ENCODE data around the gene JAZF1. TPM values are rescaled to one million over a fixed set of nuclear protein-coding genes. Genes with fewer than 3 reads are reported as not detected.

The JAZF1 gene
- total RNA-seq, 1 experiment from 2014 or later = 3.4 TPM

DNA sequence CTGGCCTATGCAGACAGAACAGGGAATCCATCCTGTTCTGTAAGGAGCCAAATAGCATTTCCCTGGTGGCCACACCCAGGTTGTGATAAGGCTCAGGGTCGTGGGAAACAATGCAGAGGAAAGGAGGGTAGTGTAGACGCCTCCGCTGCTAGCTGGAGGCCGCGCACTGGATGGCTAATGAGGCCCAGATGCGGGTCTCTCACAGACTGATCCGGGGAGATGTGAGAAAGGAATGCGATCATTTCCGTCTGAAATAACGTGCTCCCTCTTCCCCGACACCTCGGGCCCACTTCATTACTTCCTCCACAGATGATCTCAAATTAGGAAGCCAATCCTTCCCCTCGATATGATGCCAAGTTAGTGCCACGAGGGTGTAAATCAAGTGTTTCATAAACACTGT, 237.4 kb downstream of the JAZF1 start:
- POLR2A ChIA-PET = no interaction called here
- DNase-seq (ENCODE audit: low read depth, low spot score) (no peak), ATAC-seq (no peak)
- intact Hi-C loops (cut with micrococcal nuclease) = no loop called here
- Histone ChIP-seq H3K79me2 (ENCODE audit: insufficient read depth, low read length) (no peaks in the 10 kb centered on the region), H3K4me2 (ENCODE audit: low read length) (no peak overlapping the region), H3K9me3 (ENCODE audit: control insufficient read depth in 1 of 2, insufficient read depth in 1 of 2, low read depth in 1 of 2, low read length in 2 of 2) (no peaks in the 10 kb centered on the region), H3K9ac (ENCODE audit: low read length) (no peak overlapping the region), H4K20me1 (ENCODE audit: insufficient read depth) (no peaks in the 10 kb centered on the region), H2AFZ (ENCODE audit: low read depth, low read length, poor library complexity, severe bottlenecking) (no peak overlapping the region), H3K4me3 (replicated peaks in 1 of 2; ENCODE audit: low read depth in 1 of 2, low read length in 2 of 2) (no peak overlapping the region), H3K9me2 (ENCODE audit: insufficient read depth) (no peaks in the 10 kb centered on the region), H3K27me3 (ENCODE audit: insufficient read depth, low read length) (no peaks in the 10 kb centered on the region), H3K4me1 (ENCODE audit: control insufficient read depth in 1 of 2, insufficient read depth in 2 of 2, low read length in 2 of 2) (no peaks in the 10 kb centered on the region), H3K36me3 (ENCODE audit: control insufficient read depth in 1 of 2, insufficient read depth in 2 of 2, low read length in 2 of 2) (no peaks in the 10 kb centered on the region), H3K27ac (ENCODE audit: low read depth, low read length) (no peak overlapping the region)
- CTCF ChIA-PET = no interaction called here
- no TSS peak for BruUV-seq (replicated peaks)
- RAD21 ChIA-PET (ENCODE audit: low non-redundant PET in 1 of 2, low total read pairs in 2 of 2, uncharacterized antibody in 2 of 2, unreplicated experiment in 2 of 2) = no interaction called here
- TF ChIP-seq, protein P1, sequence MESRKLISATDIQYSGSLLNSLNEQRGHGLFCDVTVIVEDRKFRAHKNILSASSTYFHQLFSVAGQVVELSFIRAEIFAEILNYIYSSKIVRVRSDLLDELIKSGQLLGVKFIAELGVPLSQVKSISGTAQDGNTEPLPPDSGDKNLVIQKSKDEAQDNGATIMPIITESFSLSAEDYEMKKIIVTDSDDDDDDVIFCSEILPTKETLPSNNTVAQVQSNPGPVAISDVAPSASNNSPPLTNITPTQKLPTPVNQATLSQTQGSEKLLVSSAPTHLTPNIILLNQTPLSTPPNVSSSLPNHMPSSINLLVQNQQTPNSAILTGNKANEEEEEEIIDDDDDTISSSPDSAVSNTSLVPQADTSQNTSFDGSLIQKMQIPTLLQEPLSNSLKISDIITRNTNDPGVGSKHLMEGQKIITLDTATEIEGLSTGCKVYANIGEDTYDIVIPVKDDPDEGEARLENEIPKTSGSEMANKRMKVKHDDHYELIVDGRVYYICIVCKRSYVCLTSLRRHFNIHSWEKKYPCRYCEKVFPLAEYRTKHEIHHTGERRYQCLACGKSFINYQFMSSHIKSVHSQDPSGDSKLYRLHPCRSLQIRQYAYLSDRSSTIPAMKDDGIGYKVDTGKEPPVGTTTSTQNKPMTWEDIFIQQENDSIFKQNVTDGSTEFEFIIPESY (IDR thresholded peaks at IDR 0.05; ENCODE audit: extremely low read depth, insufficient replicate concordance, low read length) = no peak
- TF ChIP-seq FOSL1 (IDR thresholded peaks at IDR 0.05; ENCODE audit: low read depth) = no peak
- TF ChIP-seq SIN3A (IDR thresholded peaks at IDR 0.05; ENCODE audit: low read depth) = no peak
- TF ChIP-seq POLR2AphosphoS5 (IDR thresholded peaks at IDR 0.05; ENCODE audit: low read depth, low read length) = no peak
- no peak for TF ChIP-seq SRF (IDR thresholded peaks at IDR 0.05; ENCODE audit: low read depth)
- TF ChIP-seq, protein P2, sequence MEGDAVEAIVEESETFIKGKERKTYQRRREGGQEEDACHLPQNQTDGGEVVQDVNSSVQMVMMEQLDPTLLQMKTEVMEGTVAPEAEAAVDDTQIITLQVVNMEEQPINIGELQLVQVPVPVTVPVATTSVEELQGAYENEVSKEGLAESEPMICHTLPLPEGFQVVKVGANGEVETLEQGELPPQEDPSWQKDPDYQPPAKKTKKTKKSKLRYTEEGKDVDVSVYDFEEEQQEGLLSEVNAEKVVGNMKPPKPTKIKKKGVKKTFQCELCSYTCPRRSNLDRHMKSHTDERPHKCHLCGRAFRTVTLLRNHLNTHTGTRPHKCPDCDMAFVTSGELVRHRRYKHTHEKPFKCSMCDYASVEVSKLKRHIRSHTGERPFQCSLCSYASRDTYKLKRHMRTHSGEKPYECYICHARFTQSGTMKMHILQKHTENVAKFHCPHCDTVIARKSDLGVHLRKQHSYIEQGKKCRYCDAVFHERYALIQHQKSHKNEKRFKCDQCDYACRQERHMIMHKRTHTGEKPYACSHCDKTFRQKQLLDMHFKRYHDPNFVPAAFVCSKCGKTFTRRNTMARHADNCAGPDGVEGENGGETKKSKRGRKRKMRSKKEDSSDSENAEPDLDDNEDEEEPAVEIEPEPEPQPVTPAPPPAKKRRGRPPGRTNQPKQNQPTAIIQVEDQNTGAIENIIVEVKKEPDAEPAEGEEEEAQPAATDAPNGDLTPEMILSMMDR (IDR thresholded peaks at IDR 0.05 in 2 of 3, conservative IDR thresholded peaks at IDR 0.05 in 1 of 3; ENCODE audit: borderline replicate concordance in 1 of 3, insufficient read depth in 1 of 3, low read depth in 2 of 3, low read length in 2 of 3) = no peak
- TF ChIP-seq TCF7L2 (IDR thresholded peaks at IDR 0.05; ENCODE audit: borderline replicate concordance, extremely low read depth, insufficient read depth, insufficient read length) = no peak
